GM15510 (cell line): ENCODE measurements around the gene P2RY14.

ENCODE experiments used
- POLR2A ChIP-seq: IDR thresholded peaks from 3 replicates; pipeline ENCODE4 v1.6.1; 2011; ENCODE audit warnings: borderline replicate concordance; ENCODE audit not compliant: insufficient read length; ENCODE audit errors: extremely low read depth

Gene P2RY14

GRCh38 chr3:151283907-151284461 is 5.6 kb upstream of the P2RY14 start:
- TF ChIP-seq POLR2A: no peak

- TF ChIP-seq POLR2A: no peak
These were observed 5.0 kb upstream of the P2RY14 start for GRCh38 chr3:151283387-151283786.

GRCh38 chr3:151282921-151283320 is 4.6 kb upstream of the P2RY14 start:
- TF ChIP-seq POLR2A: no peak

- no peak for TF ChIP-seq POLR2A
These were observed 3.5 kb upstream of the P2RY14 start for GRCh38 chr3:151281671-151282324.

GRCh38 chr3:151276687-151277042 is 1.7 kb downstream of the P2RY14 start:
- TF ChIP-seq POLR2A: no peak

GRCh38 chr3:151276038-151276686 is 2.2 kb downstream of the P2RY14 start:
- no peak for TF ChIP-seq POLR2A

GRCh38 chr3:151275091-151275490 is 3.3 kb downstream of the P2RY14 start:
- TF ChIP-seq POLR2A: no peak

GRCh38 chr3:151269631-151270030 is 8.7 kb downstream of the P2RY14 start:
- TF ChIP-seq POLR2A: no peak

GRCh38 chr3:151268267-151269235 is 9.8 kb downstream of the P2RY14 start:
- no peak for TF ChIP-seq POLR2A

GRCh38 chr3:151267066-151267465 is 11.3 kb downstream of the P2RY14 start:
- no peak for TF ChIP-seq POLR2A

GRCh38 chr3:151265866-151266265 is 12.5 kb downstream of the P2RY14 start:
- TF ChIP-seq POLR2A: no peak

GRCh38 chr3:151265166-151265565 is 13.2 kb downstream of the P2RY14 start:
- no peak for TF ChIP-seq POLR2A

GRCh38 chr3:151264605-151265004 is 13.7 kb downstream of the P2RY14 start:
- TF ChIP-seq POLR2A: no peak

GRCh38 chr3:151262871-151263525 is 15.3 kb downstream of the P2RY14 start:
- TF ChIP-seq POLR2A: no peak

GRCh38 chr3:151259664-151260063 is 18.7 kb downstream of the P2RY14 start:
- no peak for TF ChIP-seq POLR2A

GRCh38 chr3:151256749-151257148 is 21.6 kb downstream of the P2RY14 start:
- TF ChIP-seq POLR2A: no peak
